ENCODE data around the gene GATD1.

GATD1 gene

DNA sequence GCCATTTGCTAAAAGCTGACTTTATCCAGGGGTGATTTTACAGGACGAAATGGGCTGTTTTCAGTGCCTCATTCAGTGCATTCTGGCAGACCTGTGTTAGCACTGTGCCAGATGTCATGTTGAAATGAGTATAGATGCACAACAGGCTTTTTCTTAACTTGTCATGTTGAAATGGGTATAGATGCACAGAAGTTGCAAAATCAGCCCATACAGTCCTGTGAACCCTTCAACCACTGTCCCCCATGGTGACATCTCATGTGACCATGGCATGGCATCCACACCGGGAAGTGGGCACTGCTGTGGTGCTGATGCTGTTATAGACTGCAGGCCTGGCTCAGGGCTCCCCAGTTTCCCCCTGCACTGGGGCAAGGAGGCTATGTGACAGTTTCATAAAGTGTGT, 27.6 kb downstream of the GATD1 start:
- TF ChIP-seq CTCF (conservative IDR thresholded peaks at IDR 0.05; ENCODE audit: low read depth, low read length): no peak
- peaks cover 5% of the 10 kb centered on the region; the same call in 1 of the 2 replicates for H4K20me1 ChIP-seq (ENCODE audit: insufficient read depth)
- H3K9ac ChIP-seq: no peak overlapping the region

DNA sequence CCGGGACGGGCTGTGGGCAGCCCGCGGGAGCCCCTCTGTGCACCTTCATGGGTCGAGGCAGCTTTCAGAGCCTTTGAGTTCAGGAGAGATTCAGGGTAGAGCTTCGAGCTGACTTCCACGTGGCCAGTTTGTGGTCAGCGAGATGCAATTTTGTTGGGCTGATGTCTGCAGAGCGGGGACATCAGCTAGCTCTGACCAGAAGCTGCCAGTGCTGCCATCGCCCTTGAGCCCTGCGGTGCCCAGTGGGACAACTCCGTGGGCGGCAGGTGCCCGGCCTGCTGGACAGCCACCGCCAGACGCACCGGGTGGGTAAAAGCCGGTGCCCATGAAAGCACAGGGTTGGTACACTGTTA, 29.3 kb downstream of the GATD1 start:
- Histone ChIP-seq H2AFZ (ENCODE audit: low read depth) (peak overlapping the region; percentile 58), H3K4me1 (ENCODE audit: low read depth, poor library complexity, severe bottlenecking) (peaks cover 24% of the 10 kb centered on the region), H3K27me3 (ENCODE audit: insufficient read depth, low read depth) (no peaks in the 10 kb centered on the region), H3K9ac (peak overlapping the region; percentile 75), H3K36me3 (ENCODE audit: insufficient read depth) (no peaks in the 10 kb centered on the region), H3K4me2 (peak overlapping the region; percentile 96), H3K79me2 (ENCODE audit: insufficient read depth, low read depth) (peaks cover 56% of the 10 kb centered on the region), H3K4me3 (IDR thresholded peaks at IDR 0.05; ENCODE audit: insufficient read depth, low read depth, low read length) (no peak overlapping the region), H3K27ac (peak overlapping the region; percentile 89), H4K20me1 (ENCODE audit: insufficient read depth) (no peaks in the 10 kb centered on the region)
- no peak for TF ChIP-seq CTCF (conservative IDR thresholded peaks at IDR 0.05; ENCODE audit: low read depth, low read length)

More for the DNA sequence above, 27.6 kb downstream of the GATD1 start:
- H3K4me3 ChIP-seq (IDR thresholded peaks at IDR 0.05; ENCODE audit: insufficient read depth, low read depth, low read length): no peak overlapping the region
- H3K27ac ChIP-seq: peak overlapping the region; percentile 89; the same call in 1 of the 2 replicates
- H3K4me2 ChIP-seq: peak overlapping the region; percentile 96
- H3K79me2 ChIP-seq (ENCODE audit: insufficient read depth, low read depth): peaks cover 73% of the 10 kb centered on the region
- no peaks in the 10 kb centered on the region for H3K27me3 ChIP-seq (ENCODE audit: insufficient read depth, low read depth)
- H3K36me3 ChIP-seq (ENCODE audit: insufficient read depth): no peaks in the 10 kb centered on the region
- peaks cover 24% of the 10 kb centered on the region for H3K4me1 ChIP-seq (ENCODE audit: low read depth, poor library complexity, severe bottlenecking)
- H2AFZ ChIP-seq (ENCODE audit: low read depth): no peak overlapping the region

GRCh38 chr11:747158-748006, 29.9 kb downstream of the GATD1 start, which contains the start of gene TALDO1:
TSS of gene TALDO1 (plus strand) at chr11:747464. CDS start at chr11:747482, 18 bp downstream.
- Histone ChIP-seq H3K36me3 (ENCODE audit: insufficient read depth) (no peaks in the 10 kb centered on the region), H4K20me1 (ENCODE audit: insufficient read depth) (no peaks in the 10 kb centered on the region), H3K9ac (peak within 1 kb of the TSS; percentile 75), H3K27ac (peak within 1 kb of the TSS; percentile 89), H2AFZ (ENCODE audit: low read depth) (peak within 1 kb of the TSS; percentile 58), H3K79me2 (ENCODE audit: insufficient read depth, low read depth) (peaks cover 50% of the 10 kb centered on the region), H3K27me3 (ENCODE audit: insufficient read depth, low read depth) (no peaks in the 10 kb centered on the region), H3K4me3 (IDR thresholded peaks at IDR 0.05; ENCODE audit: insufficient read depth, low read depth, low read length) (no peak within 1 kb of the TSS), H3K4me1 (ENCODE audit: low read depth, poor library complexity, severe bottlenecking) (peaks cover 24% of the 10 kb centered on the region), H3K4me2 (peak within 1 kb of the TSS; percentile 96)
- no peak for TF ChIP-seq CTCF (conservative IDR thresholded peaks at IDR 0.05; ENCODE audit: low read depth, low read length)

DNA sequence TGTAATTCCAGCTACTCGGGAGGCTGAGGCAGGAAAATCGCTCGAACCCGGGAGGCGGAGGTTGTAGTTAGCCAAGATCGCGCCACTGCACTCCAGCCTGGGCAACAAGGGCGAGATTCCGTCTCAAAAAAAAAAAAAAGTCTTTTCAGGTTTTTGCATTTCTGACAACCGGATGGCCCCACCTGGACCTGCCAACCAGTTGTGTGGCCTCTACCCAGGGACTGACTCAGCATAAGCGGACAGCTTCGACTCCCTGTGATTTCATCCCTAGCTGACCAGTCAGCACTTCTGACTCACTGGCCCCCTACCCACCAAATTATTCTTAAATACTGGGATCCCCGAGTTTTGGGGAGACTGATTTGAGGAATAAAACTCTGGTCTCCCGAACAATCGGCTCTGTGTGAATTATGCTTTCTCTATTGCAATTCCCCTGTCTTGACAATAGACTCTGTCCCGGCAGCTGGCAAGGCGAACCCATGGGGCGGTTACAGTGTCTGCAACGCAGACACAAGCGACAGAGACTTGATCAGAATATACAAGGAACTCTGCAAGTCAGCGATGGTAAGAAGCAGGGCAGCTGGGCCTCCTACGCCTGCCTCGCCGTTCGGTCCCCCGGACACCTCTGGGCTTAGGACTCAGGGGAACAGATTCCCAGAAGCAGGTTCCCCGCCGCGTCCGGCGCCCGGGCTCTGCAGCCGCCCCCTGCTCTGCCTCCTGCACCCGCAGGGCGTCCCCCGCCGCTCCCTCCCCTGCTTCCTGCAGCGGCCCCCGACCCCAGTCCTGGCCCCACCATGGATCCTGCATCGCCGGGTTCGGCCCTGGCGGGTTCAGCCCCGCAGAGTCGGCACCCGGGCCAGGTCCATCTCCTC, 30.8 kb downstream of the GATD1 start:
- peak overlapping the region; percentile 58 for H2AFZ ChIP-seq (ENCODE audit: low read depth)
- peaks cover 24% of the 10 kb centered on the region for H3K4me1 ChIP-seq (ENCODE audit: low read depth, poor library complexity, severe bottlenecking)
- peak overlapping the region; percentile 44 for H3K4me2 ChIP-seq
- peak overlapping the region; percentile 35; the same call in 1 of the 2 replicates for H3K9ac ChIP-seq
- H3K36me3 ChIP-seq (ENCODE audit: insufficient read depth): no peaks in the 10 kb centered on the region
- H3K79me2 ChIP-seq (ENCODE audit: insufficient read depth, low read depth): peaks cover 42% of the 10 kb centered on the region
- TF ChIP-seq CTCF (conservative IDR thresholded peaks at IDR 0.05; ENCODE audit: low read depth, low read length): no peak
- no peak overlapping the region for H3K4me3 ChIP-seq (IDR thresholded peaks at IDR 0.05; ENCODE audit: insufficient read depth, low read depth, low read length)
- no peaks in the 10 kb centered on the region for H4K20me1 ChIP-seq (ENCODE audit: insufficient read depth)
- no peaks in the 10 kb centered on the region for H3K27me3 ChIP-seq (ENCODE audit: insufficient read depth, low read depth)
- peak overlapping the region; percentile 89 for H3K27ac ChIP-seq
